LHCN-M2 (cell line): ENCODE data around the gene TIAM1. TPM values are rescaled to one million over a fixed set of nuclear protein-coding genes. Genes with fewer than 3 reads are reported as not detected.

Source experiments
- DNase-seq: peaks from one replicate; pipeline ENCODE4 v3.0.0-alpha.2; 2012; ENCODE audit warnings: low read depth
- total RNA-seq: library from RNA; depleted of rRNA; stranded (reverse); fragments of >200 nt; gene quantifications from 2 replicates; pipeline ENCODE4 v1.2.3, GENCODE V29; 2014

TIAM1 gene
- total RNA-seq, 1 experiment from 2014 or later, result 18.1 TPM

- DNase-seq, result no peak
These were observed 256.2 kb downstream of the TIAM1 start for GRCh38 chr21:31087639-31088473.

- no peak for DNase-seq
These were observed 259.4 kb downstream of the TIAM1 start for GRCh38 chr21:31084689-31085088.

- no peak for DNase-seq
These were observed 265.3 kb downstream of the TIAM1 start for GRCh38 chr21:31078796-31079195.

- no peak for DNase-seq
These were observed 265.8 kb downstream of the TIAM1 start for GRCh38 chr21:31078216-31078615.

- no peak for DNase-seq
These were observed 268.2 kb downstream of the TIAM1 start for GRCh38 chr21:31075848-31076247.

- no peak for DNase-seq
These were observed 271.5 kb downstream of the TIAM1 start for GRCh38 chr21:31072533-31072932.
